Neuron (in vitro differentiated cells): Measurements from ENCODE around the gene BRD2.
"Not testable (repeated sequence)": the region's sequence is repeated elsewhere in the genome, so short reads cannot be mapped to it uniquely, and the experiment has no call there.

Experiments used
- H2AFZ ChIP-seq: one replicate; pipeline ENCODE4 v1.6.1; 2013; ENCODE audit warnings: low read depth, mild to moderate bottlenecking, inconsistent platforms, low read length, moderate library complexity
- H3K27me3 ChIP-seq: one replicate; pipeline ENCODE4 v1.6.1; 2013; ENCODE audit warnings: low read length; ENCODE audit not compliant: insufficient read depth
- H3K36me3 ChIP-seq: one replicate; pipeline ENCODE4 v1.6.1; 2013; ENCODE audit warnings: low read length; ENCODE audit not compliant: insufficient read depth
- H3K4me1 ChIP-seq: one replicate; pipeline ENCODE4 v1.6.1; 2013; ENCODE audit warnings: low read length; ENCODE audit not compliant: insufficient read depth
- H3K4me3 ChIP-seq: 2 replicates; pipeline ENCODE4 v1.5.1; 2013; ENCODE audit warnings: mild to moderate bottlenecking, low read length, moderate library complexity
- H3K9me3 ChIP-seq: one replicate; pipeline ENCODE4 v1.6.1; 2013; ENCODE audit warnings: low read length

BRD2 gene

DNA sequence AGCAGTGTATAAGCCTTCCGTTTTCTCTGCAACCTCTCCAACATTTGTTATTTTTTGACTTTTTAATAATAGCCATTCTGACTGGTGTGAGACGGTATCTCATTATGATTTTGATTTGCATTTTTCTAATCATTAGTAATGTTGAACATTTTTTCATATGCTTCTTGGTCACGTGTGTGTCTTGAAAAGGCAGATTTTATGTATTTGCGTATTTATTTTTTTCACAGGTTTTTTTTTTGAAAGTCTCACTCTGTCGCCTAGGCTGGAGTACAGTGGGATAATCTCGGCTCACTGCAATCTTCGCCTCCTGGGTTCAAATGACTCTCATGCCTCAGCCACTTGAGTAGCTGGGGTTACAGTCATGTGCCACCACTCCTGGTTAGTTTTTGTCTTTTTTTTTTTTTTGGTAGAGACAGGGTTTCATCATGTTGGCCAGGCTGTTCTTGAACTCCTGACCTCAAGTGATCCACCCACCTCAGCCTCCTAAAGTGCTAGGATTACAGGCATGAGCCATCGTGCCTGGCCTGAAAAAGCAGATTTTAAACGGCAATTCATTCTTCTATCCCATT lies 25.8 kb upstream of the BRD2 start:
- H3K27me3 ChIP-seq = peaks cover 17% of the 10 kb centered on the region
- H2AFZ ChIP-seq = not testable (repeated sequence)

GRCh38 chr6:32943864-32944649 lies 24.3 kb upstream of the BRD2 start:
- no peaks in the 10 kb centered on the region for H3K4me1 ChIP-seq
- H2AFZ ChIP-seq = no peak overlapping the region
- H3K4me3 ChIP-seq = no peak overlapping the region
- H3K9me3 ChIP-seq = no peaks in the 10 kb centered on the region
- no peaks in the 10 kb centered on the region for H3K36me3 ChIP-seq
- H3K27me3 ChIP-seq = peaks cover 11% of the 10 kb centered on the region

More for the DNA sequence above, 25.8 kb upstream of the BRD2 start:
- not testable (repeated sequence) for H3K9me3 ChIP-seq, H3K4me1 ChIP-seq, H3K36me3 ChIP-seq, H3K4me3 ChIP-seq

- Histone ChIP-seq H3K9me3 (no peaks in the 10 kb centered on the region), H2AFZ (no peak overlapping the region), H3K4me1 (no peaks in the 10 kb centered on the region), H3K36me3 (no peaks in the 10 kb centered on the region), H3K27me3 (peaks cover 11% of the 10 kb centered on the region), H3K4me3 (no peak overlapping the region)
Measured at GRCh38 chr6:32945108-32945760, 23.2 kb upstream of the BRD2 start.

DNA sequence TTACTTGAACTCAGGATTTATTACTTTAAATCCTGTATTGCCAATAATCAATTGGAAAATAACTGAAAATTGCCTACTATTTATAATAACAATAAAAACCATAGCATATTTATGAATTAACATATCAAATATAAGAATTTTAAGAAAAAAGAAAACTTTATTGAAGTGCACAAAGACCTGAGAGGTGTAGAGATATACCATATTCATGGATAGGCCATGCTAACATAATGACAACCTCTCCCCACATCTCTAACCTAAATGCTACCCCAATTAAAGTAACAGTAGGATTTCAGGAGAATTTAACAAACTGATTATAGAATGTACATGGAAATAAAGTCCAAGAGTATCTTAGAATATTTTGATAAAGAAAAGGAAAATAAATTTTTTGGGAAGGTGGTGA lies 22.4 kb upstream of the BRD2 start:
- Histone ChIP-seq H3K9me3 (no peaks in the 10 kb centered on the region), H3K4me3 (no peak overlapping the region), H2AFZ (no peak overlapping the region), H3K36me3 (no peaks in the 10 kb centered on the region), H3K27me3 (peaks cover 11% of the 10 kb centered on the region), H3K4me1 (no peaks in the 10 kb centered on the region)

- H2AFZ ChIP-seq = no peak overlapping the region
- no peaks in the 10 kb centered on the region for H3K9me3 ChIP-seq
- H3K4me1 ChIP-seq = no peaks in the 10 kb centered on the region
- no peaks in the 10 kb centered on the region for H3K36me3 ChIP-seq
- H3K4me3 ChIP-seq = no peak overlapping the region
- peaks cover 10% of the 10 kb centered on the region for H3K27me3 ChIP-seq
Measured at GRCh38 chr6:32946893-32947292, 21.5 kb upstream of the BRD2 start.

- H3K36me3 ChIP-seq = no peaks in the 10 kb centered on the region
- peaks cover 7% of the 10 kb centered on the region for H3K27me3 ChIP-seq
- no peaks in the 10 kb centered on the region for H3K4me1 ChIP-seq
- no peak overlapping the region for H3K4me3 ChIP-seq
- no peaks in the 10 kb centered on the region for H3K9me3 ChIP-seq
- H2AFZ ChIP-seq = no peak overlapping the region
Measured at GRCh38 chr6:32947552-32948465, 20.6 kb upstream of the BRD2 start.

DNA sequence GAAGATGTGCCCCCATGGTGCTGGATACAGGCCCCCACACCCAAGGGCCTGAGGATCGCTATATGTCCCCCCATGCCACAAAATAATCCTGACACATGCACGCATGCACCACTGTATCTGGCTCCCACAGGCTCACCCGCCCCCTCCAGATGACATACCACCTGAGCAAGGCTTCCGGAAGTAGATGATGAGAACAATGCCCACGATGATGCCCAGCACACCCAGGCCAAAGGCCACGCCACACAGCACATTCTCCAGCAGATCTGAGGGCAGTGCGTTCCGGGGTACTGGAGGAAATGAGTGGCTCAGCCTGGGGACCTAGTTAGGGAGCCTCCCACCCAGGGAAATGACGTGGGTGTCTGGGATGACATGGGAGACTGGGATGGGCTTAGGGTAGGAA lies 19.3 kb upstream of the BRD2 start:
- Histone ChIP-seq H3K36me3 (no peaks in the 10 kb centered on the region), H3K9me3 (no peaks in the 10 kb centered on the region), H2AFZ (no peak overlapping the region), H3K4me3 (no peak overlapping the region), H3K27me3 (peaks cover 7% of the 10 kb centered on the region), H3K4me1 (no peaks in the 10 kb centered on the region)

GRCh38 chr6:32950010-32950409 lies 18.4 kb upstream of the BRD2 start:
- Histone ChIP-seq H3K9me3 (no peaks in the 10 kb centered on the region), H3K4me1 (no peaks in the 10 kb centered on the region), H3K4me3 (no peak overlapping the region), H2AFZ (no peak overlapping the region), H3K27me3 (no peaks in the 10 kb centered on the region), H3K36me3 (no peaks in the 10 kb centered on the region)

- Histone ChIP-seq H2AFZ (no peak overlapping the region), H3K36me3 (no peaks in the 10 kb centered on the region), H3K9me3 (no peaks in the 10 kb centered on the region), H3K27me3 (no peaks in the 10 kb centered on the region), H3K4me1 (no peaks in the 10 kb centered on the region), H3K4me3 (no peak overlapping the region)
Measured at GRCh38 chr6:32950449-32950848, 17.9 kb upstream of the BRD2 start.

DNA sequence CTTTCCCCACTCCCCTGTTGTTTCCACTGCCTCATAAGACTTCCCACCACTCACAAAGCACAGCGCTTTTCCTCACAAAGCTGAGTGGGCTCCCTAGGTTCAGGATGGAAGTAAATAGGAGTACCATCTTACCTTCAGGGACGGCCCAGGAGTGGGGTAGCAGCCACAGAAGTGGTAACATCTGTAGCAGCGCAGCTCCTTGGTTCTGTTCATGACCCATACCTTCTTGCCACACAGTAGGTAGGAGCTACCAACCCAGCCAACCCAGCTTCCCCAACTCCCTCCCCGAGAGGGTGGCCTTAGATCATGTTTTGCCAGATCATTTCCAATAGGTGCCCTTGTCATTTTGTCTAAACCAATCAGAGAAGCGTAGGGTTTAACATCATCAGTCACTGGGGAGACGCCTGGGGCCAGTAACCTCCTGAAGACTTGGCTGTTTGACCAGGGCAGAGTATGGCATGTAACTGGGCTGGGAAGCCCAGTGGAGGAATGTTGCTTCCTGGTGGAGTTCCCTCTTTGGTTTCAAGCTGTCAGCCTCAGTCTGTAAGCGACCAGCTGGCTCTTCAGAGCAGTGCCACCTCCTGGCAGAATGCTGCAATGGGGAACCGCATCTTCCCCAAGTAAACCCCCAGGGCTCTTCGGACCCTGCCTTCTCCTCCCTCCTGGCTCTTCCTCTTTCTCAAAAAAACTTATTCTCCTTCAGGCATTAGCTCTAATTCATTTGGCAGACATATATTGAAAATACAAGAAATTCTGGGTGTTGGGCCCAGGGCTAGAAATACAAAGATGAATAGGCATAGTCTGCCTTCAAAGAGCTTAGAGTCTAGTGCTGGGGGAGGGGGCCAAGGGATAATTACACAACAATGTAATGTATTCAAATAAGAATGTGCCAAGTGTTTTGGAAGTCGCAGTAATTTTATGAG lies 15.3 kb upstream of the BRD2 start, which contains the start of gene HLA-DMA:
Gene HLA-DMA (minus strand): TSS at position 281 of the 923 bp plus-strand sequence. CDS start 61 bp downstream, at position 220.
- Histone ChIP-seq H3K9me3 (no peaks in the 10 kb centered on the region), H2AFZ (no peak within 1 kb of the TSS), H3K36me3 (no peaks in the 10 kb centered on the region), H3K4me1 (no peaks in the 10 kb centered on the region), H3K4me3 (no peak within 1 kb of the TSS), H3K27me3 (no peaks in the 10 kb centered on the region)

GRCh38 chr6:32953775-32954174 lies 14.6 kb upstream of the BRD2 start:
- no peak overlapping the region for H3K4me3 ChIP-seq
- H3K27me3 ChIP-seq = no peaks in the 10 kb centered on the region
- H3K9me3 ChIP-seq = no peaks in the 10 kb centered on the region
- no peaks in the 10 kb centered on the region for H3K4me1 ChIP-seq
- H2AFZ ChIP-seq = no peak overlapping the region
- no peaks in the 10 kb centered on the region for H3K36me3 ChIP-seq

GRCh38 chr6:32954267-32954666 lies 14.1 kb upstream of the BRD2 start:
- Histone ChIP-seq H3K27me3 (no peaks in the 10 kb centered on the region), H3K4me3 (no peak overlapping the region), H2AFZ (no peak overlapping the region), H3K4me1 (no peaks in the 10 kb centered on the region), H3K9me3 (no peaks in the 10 kb centered on the region), H3K36me3 (no peaks in the 10 kb centered on the region)
